Measurements from ENCODE around the gene ATXN1. TPM values are rescaled to one million over a fixed set of nuclear protein-coding genes. Genes with fewer than 3 reads are reported as not detected.

ATXN1 gene
- total RNA-seq, 1 donor from 2014 or later, result 6.1 TPM

DNA sequence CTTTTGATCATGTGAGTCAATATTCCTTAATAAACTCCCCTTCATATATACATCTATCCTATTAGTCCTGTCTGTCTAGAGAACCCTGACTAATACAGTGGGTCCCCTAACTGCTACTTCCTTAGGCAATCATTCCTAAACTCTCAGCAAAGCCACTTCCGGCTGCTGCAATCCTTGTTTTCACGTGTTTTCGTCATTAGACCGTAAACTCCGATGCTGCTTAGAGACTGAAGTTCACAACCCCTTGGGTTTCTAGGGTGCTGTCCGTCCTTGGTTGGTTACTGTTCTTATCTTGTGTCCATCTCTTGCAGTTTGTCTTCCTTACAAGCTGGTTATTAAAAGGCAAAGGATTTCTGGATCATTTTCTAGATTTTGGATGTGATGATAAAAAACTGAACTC is 416.5 kb downstream of the ATXN1 start:
- H3K4me3 ChIP-seq (ENCODE audit: low read depth, low read length), result no peak overlapping the region
- TF ChIP-seq, protein P1, sequence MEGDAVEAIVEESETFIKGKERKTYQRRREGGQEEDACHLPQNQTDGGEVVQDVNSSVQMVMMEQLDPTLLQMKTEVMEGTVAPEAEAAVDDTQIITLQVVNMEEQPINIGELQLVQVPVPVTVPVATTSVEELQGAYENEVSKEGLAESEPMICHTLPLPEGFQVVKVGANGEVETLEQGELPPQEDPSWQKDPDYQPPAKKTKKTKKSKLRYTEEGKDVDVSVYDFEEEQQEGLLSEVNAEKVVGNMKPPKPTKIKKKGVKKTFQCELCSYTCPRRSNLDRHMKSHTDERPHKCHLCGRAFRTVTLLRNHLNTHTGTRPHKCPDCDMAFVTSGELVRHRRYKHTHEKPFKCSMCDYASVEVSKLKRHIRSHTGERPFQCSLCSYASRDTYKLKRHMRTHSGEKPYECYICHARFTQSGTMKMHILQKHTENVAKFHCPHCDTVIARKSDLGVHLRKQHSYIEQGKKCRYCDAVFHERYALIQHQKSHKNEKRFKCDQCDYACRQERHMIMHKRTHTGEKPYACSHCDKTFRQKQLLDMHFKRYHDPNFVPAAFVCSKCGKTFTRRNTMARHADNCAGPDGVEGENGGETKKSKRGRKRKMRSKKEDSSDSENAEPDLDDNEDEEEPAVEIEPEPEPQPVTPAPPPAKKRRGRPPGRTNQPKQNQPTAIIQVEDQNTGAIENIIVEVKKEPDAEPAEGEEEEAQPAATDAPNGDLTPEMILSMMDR (conservative IDR thresholded peaks at IDR 0.05; ENCODE audit: low read depth, low read length), result no peak
- DNase-seq (ENCODE audit: low read depth), result no peak

DNA sequence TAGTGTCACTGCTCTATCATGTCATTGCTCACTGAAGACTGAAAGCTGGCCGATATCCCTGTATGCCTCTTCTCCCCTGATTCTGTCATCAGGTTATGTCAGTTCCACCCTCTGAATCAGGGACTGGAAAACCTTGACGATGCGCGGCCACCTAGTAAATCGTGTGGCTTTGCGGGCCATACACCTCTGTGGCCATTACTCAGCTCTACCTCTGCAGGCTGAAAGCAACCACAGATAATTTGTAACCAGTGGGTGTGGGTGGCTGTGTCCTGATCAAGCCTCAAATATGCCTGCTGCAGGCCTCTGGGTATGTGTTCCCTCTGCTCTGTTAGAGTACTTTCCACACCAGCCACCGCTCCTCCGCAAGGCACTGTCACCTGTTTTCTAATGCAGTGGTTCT is 417.7 kb downstream of the ATXN1 start:
- TF ChIP-seq, protein P1 (conservative IDR thresholded peaks at IDR 0.05; ENCODE audit: low read depth, low read length), result no peak
- no peak overlapping the region for H3K4me3 ChIP-seq (ENCODE audit: low read depth, low read length)
- no peak for DNase-seq (ENCODE audit: low read depth)

DNA sequence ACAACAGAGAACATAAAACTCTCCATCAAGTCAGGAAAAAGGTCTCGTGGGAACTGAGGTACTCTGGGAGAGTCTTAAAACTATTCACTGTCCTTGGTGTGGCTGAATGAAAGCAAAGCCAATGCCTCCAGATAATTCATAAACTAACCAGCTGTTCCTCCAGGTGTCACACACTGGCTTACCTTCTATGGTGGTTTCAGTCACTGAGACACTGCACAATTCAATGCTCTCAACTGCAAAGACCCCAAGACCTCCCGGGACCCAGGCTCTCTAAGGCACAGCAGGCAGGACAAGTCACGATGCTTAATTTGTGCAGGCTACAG is 422.0 kb downstream of the ATXN1 start:
- H3K4me3 ChIP-seq (ENCODE audit: low read depth, low read length), result no peak overlapping the region
- TF ChIP-seq, protein P1 (conservative IDR thresholded peaks at IDR 0.05; ENCODE audit: low read depth, low read length), result no peak
- no peak for DNase-seq (ENCODE audit: low read depth)

DNA sequence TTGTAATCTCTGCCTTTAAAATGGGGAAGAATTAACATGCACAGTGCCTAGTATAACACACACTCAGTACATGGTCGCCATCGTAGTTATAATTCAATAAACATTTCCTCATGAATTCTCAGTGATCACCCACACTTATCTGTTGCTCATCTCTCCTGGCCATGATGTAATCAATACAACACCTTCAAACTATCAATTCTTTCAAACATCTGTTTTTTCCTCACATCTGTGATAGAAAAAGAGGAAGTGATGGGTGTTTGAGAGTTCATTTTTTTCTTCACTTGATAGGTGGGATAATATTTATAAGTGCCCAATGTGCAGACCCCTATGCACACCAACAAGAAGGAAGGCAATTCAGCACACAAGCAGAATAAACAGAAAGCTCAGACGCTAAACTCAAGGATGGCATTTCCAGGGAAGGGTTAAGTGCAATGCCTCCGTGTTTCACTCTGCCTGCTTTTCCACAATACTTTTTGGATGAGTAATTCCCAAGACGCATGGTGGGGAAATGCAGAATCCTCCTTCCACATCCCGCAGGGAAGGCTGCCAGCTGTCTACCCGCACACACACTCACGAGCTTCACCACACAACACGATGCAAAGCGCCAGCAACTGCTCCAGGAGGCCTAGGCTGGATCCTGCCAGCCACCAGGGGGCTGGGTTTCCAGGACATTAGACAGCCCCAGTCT is 422.5 kb downstream of the ATXN1 start:
- no peak overlapping the region for H3K4me3 ChIP-seq (ENCODE audit: low read depth, low read length)
- DNase-seq (ENCODE audit: low read depth), result peak; percentile 73
- TF ChIP-seq, protein P1 (conservative IDR thresholded peaks at IDR 0.05; ENCODE audit: low read depth, low read length), result peak; percentile 78

DNA sequence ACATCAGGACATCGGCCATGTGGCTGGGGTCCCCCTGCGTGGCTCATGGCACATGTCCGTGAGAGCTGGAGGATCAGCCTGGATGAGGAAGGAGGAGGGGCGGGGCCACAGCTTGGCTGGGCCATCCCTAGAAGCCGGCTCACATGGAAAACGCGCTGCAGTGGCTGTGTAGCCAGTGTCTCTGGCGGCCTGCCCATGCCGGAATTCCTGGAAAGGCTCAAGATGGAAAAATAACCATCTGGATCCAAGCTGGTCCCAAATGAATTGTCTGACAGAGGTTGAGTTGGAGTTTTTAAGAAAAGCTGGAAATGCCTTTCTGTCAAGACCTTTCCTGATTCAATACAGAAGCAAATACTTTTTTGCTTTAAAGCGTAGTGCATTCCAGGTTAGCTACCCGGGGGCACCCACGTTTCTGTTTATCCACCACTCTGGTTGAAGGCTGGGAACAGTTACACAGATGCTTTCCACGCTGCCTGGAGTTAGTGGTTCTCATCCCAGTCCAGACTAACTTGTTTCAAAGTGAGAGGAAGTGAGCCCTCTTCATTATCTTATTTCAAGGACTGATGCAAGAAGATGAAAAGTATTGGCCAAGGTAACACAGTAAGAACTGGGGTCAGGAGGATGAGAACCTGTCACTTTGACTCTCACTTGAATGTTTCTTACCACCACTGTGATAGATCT is 423.8 kb downstream of the ATXN1 start:
- DNase-seq (ENCODE audit: low read depth), result no peak
- TF ChIP-seq, protein P1 (conservative IDR thresholded peaks at IDR 0.05; ENCODE audit: low read depth, low read length), result no peak
- no peak overlapping the region for H3K4me3 ChIP-seq (ENCODE audit: low read depth, low read length)

DNA sequence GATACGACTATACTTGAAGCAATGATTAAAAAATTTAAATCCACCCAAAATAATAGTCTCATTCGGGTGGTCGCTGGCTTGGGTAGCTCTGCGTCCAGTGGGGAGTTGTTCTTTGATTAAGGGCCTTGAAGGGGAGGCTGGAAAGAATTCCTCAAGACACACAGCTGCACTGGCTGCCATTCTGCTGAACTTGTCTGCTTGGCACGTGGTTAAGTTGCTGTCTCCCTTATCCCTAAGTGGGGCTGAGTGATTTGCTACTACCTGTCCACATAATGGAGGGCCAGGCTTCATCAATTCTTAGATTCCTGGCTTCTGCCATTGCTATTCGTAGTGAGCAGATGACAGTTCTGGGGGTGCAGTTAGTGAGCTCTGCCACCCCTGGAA is 424.4 kb downstream of the ATXN1 start:
- DNase-seq (ENCODE audit: low read depth), result no peak
- no peak overlapping the region for H3K4me3 ChIP-seq (ENCODE audit: low read depth, low read length)
- TF ChIP-seq, protein P1 (conservative IDR thresholded peaks at IDR 0.05; ENCODE audit: low read depth, low read length), result no peak

Data from epithelial cell of proximal tubule (primary cell).